Smooth muscle cell (in vitro differentiated cells): Measurements from ENCODE around the gene ACOT8. TPM values are rescaled to one million over a fixed set of nuclear protein-coding genes. Genes with fewer than 3 reads are reported as not detected.

Experiments
- DNase-seq: peaks from one replicate; lab custom pipeline; 2025; ENCODE audit not compliant: unreplicated experiment; lab: John Stamatoyannopoulos, UW
- H2AFZ ChIP-seq: fragments of 200-600 bp; sonication (generic); 2 replicates; pipeline ENCODE4 v1.6.0; 2016; ENCODE audit warnings: antibody characterized with exemption, low read depth, mild to moderate bottlenecking
- H3F3A ChIP-seq: fragments of 200-600 bp; sonication (generic); 2 replicates; pipeline ENCODE4 v1.6.0; 2017; ENCODE audit warnings: antibody characterized with exemption, low read depth
- H3K27ac ChIP-seq: fragments of 200-600 bp; sonication (generic); 2 replicates; pipeline ENCODE4 v1.5.1; 2016; ENCODE audit warnings: low read depth, mild to moderate bottlenecking
- H3K27me3 ChIP-seq: fragments of 200-600 bp; sonication (generic); 2 replicates; pipeline ENCODE4 v1.6.1; 2016; ENCODE audit warnings: low read depth, mild to moderate bottlenecking
- H3K36me3 ChIP-seq: fragments of 200-600 bp; sonication (generic); 2 replicates; pipeline ENCODE4 v1.5.1; 2016; ENCODE audit warnings: low read depth
- H3K4me1 ChIP-seq: fragments of 200-600 bp; sonication (generic); 2 replicates; pipeline ENCODE4 v1.5.1; 2016; ENCODE audit warnings: low read depth
- H3K4me2 ChIP-seq: fragments of 200-600 bp; sonication (generic); 2 replicates; pipeline ENCODE4 v1.6.0; 2016; ENCODE audit warnings: mild to moderate bottlenecking
- H3K4me3 ChIP-seq: fragments of 200-600 bp; sonication (generic); 2 replicates; pipeline ENCODE4 v1.5.1; 2016; ENCODE audit warnings: mild to moderate bottlenecking
- H3K79me2 ChIP-seq: fragments of 200-600 bp; sonication (generic); 2 replicates; pipeline ENCODE4 v1.6.0; 2016; ENCODE audit warnings: low read depth, mild to moderate bottlenecking
- H3K9ac ChIP-seq: fragments of 200-600 bp; sonication (generic); 2 replicates; pipeline ENCODE4 v1.6.0; 2016; ENCODE audit warnings: low read depth
- H3K9me3 ChIP-seq: fragments of 200-600 bp; sonication (generic); replicated peaks from 2 replicates; pipeline ENCODE4 v1.5.1; 2016; ENCODE audit warnings: low read depth
- H4K20me1 ChIP-seq: fragments of 200-600 bp; sonication (generic); 2 replicates; pipeline ENCODE4 v1.6.0; 2016; ENCODE audit warnings: low read depth
- CTCF ChIP-seq: fragments of 200-600 bp; sonication (generic); IDR thresholded peaks from 2 replicates; pipeline ENCODE4 v1.5.1; 2017; ENCODE audit warnings: borderline replicate concordance, mild to moderate bottlenecking, antibody characterized with exemption; ENCODE audit not compliant: insufficient read depth, poor library complexity, severe bottlenecking
- WGBS: methylation state at CpG from one replicate; pipeline ENCODE4 v1.1.7; 2016; ENCODE audit warnings: low lambda C conversion rate; 5-methylcytosine and 5-hydroxymethylcytosine counted together
- polyA plus RNA-seq: library from polyadenylated mRNA; unstranded; fragments of >200 nt; fragmentation: Nextera tagmentation; extraction: Ambion mirVana; gene quantifications from 2 replicates; pipeline ENCODE4 v1.2.1, GENCODE V29; 2016
- total RNA-seq: library from RNA; depleted of rRNA; stranded (reverse); fragments of >200 nt; gene quantifications from 2 replicates; pipeline ENCODE4 v1.2.3, GENCODE V29; 2014

Gene ACOT8
- total and polyA plus RNA-seq, 2 experiments from 2014 or later, result 31.9 to 43.8 TPM

GRCh38 chr20:45835329-45835765 lies 21.8 kb downstream of the ACOT8 start:
- no peak overlapping the region for H3K9ac ChIP-seq
- no peaks in the 10 kb centered on the region for H3K9me3 ChIP-seq
- DNase-seq, result no peak
- H3K27ac ChIP-seq, result peak overlapping the region; percentile 5
- no peaks in the 10 kb centered on the region for H3K79me2 ChIP-seq
- peaks cover 7% of the 10 kb centered on the region for H4K20me1 ChIP-seq
- H2AFZ ChIP-seq, result no peak overlapping the region
- H3K4me2 ChIP-seq, result peak overlapping the region; percentile 99
- 90% methylated on average over 3 of the region's 3 CpGs for WGBS
- no peaks in the 10 kb centered on the region for H3K27me3 ChIP-seq
- peaks cover 5% of the 10 kb centered on the region for H3K4me1 ChIP-seq
- H3K4me3 ChIP-seq, result no peak overlapping the region
- no peaks in the 10 kb centered on the region for H3K36me3 ChIP-seq
- H3F3A ChIP-seq, result peaks cover 11% of the 10 kb centered on the region
- no peak for TF ChIP-seq CTCF

GRCh38 chr20:45834797-45835161 lies 22.4 kb downstream of the ACOT8 start:
- Histone ChIP-seq H3K27ac (no peak overlapping the region), H3K27me3 (no peaks in the 10 kb centered on the region), H3K4me2 (peak overlapping the region; percentile 99), H2AFZ (no peak overlapping the region), H3K9ac (no peak overlapping the region), H3K36me3 (no peaks in the 10 kb centered on the region), H4K20me1 (peaks cover 6% of the 10 kb centered on the region), H3K4me3 (peak overlapping the region; percentile 88), H3K4me1 (peaks cover 5% of the 10 kb centered on the region), H3K79me2 (no peaks in the 10 kb centered on the region), H3K9me3 (no peaks in the 10 kb centered on the region), H3F3A (peaks cover 11% of the 10 kb centered on the region)
- 93% methylated on average over 14 of the region's 14 CpGs for WGBS
- DNase-seq, result no peak
- TF ChIP-seq CTCF, result no peak

- Histone ChIP-seq H3K9ac (peak overlapping the region; percentile 42), H3K4me1 (peaks cover 5% of the 10 kb centered on the region), H2AFZ (peak overlapping the region; percentile 93), H3K4me2 (peak overlapping the region; percentile 99), H3K27ac (peak overlapping the region; percentile 46), H3K9me3 (no peaks in the 10 kb centered on the region), H3F3A (peaks cover 11% of the 10 kb centered on the region), H4K20me1 (peaks cover 4% of the 10 kb centered on the region), H3K4me3 (peak overlapping the region; percentile 88), H3K27me3 (no peaks in the 10 kb centered on the region), H3K36me3 (no peaks in the 10 kb centered on the region), H3K79me2 (no peaks in the 10 kb centered on the region)
- DNase-seq, result peak; percentile 80
- no peak for TF ChIP-seq CTCF
- WGBS, result 6% methylated on average over 53 of the region's 71 CpGs
Measured at GRCh38 chr20:45833883-45834796, 23.1 kb downstream of the ACOT8 start.
